ENCODE results near the gene COG5.
"Not testable (repeated sequence)": the region's sequence is repeated elsewhere in the genome, so short reads cannot be mapped to it uniquely, and the experiment has no call there.

Gene COG5

DNA sequence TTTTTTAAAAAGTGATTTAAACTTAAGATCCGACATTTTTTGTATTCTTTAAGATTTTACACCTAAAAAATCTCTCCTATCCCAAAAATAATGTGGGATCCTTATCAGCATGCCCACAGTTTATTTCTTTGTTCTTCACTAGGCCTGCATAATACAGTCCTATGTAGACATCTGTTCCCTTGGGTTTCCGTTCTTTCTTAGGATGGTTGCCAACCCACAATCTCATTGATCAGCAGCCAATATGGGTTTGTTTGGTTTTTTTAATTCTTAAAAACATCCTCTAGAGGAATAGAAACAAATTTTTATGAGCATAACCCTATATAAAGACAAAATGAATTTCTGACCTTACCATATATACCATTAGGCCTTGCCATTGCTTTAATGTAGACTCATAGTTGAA, 403.3 kb downstream of the COG5 start:
- no peak for DNase-seq
- in situ Hi-C loops (cut with MboI; ENCODE audit: low pct_unique_long_range_greater_than_20kb, low sequenced_read_pairs) = no loop called here

DNA sequence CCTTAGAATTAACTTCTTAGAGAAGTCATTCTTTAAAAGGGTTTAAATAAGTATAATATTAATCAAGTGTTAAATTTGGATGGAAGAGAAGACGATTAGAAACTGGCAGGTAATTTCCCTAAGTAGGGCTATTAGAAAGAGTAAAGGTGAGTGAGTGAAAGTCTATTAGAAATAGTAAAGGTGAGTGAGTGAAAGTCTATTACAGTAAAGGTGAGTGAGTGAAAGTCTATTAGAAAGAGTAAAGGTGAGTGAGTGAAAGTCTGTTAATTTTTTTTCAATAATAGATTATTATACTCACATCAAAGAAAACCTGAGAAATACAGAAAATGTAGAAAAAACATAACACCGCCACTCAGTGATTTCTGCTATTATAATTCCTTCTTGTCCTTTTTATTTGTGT, 405.7 kb downstream of the COG5 start:
- no peak for DNase-seq
- in situ Hi-C loops (cut with MboI; ENCODE audit: low pct_unique_long_range_greater_than_20kb, low sequenced_read_pairs) = no loop called here

DNA sequence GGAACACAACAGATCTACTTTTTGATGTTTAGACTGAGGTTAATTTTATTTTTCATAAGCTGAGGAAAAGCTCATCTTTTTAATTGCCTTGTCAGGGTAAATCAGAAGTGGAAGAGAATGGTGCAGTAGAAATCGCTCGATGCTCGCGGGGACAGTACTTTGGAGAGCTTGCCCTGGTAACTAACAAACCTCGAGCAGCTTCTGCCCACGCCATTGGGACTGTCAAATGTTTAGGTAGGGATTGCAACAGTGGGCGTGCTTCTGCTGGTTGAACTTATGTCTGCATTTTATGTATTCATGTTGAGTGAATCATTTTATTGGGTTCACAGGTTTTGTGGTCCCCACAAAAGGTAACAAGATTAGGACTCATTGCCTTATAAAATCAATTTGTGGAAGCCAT, 406.6 kb downstream of the COG5 start:
- no peak for DNase-seq
- in situ Hi-C loops (cut with MboI; ENCODE audit: low pct_unique_long_range_greater_than_20kb, low sequenced_read_pairs) = no loop called here

DNA sequence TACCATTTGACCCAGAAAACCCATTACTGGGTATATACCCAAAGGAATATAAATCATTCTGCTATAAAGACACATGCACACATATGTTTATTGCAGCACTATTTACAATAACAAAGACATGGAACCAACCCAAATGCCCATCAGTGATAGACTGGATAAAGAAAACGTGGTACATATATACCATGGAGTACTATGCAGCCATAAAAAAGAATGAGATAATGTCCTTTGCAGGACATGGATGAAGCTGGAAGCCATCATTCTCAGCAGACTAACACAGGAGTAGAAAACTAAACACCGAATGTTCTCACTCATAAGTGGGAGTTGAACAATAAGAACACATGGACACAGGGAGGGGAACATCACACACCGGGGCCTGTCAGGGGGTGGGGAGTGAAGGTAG, 408.0 kb downstream of the COG5 start:
- DNase-seq; in situ Hi-C loops (cut with MboI; ENCODE audit: low pct_unique_long_range_greater_than_20kb, low sequenced_read_pairs): not testable (repeated sequence)

DNA sequence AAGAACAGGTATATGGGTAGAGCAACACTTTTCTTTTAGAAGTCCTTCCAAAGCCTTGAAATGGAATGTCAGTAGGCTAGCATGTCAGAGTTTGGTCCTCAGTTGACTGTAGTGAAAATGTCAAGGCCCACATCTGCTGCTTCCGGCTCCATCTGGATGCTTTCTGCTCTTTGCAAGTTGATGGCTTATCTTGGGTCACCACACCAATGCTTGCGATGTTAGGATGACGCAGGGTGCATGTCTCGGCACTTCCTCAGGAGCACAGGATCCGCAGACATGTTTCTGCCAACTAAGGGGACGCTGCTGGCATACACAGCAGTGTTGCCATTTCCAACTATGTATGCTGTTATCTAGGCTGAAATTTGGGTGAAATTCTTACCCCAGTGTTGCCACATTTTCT, 408.9 kb downstream of the COG5 start:
- in situ Hi-C loops (cut with MboI; ENCODE audit: low pct_unique_long_range_greater_than_20kb, low sequenced_read_pairs) = no loop called here

DNA sequence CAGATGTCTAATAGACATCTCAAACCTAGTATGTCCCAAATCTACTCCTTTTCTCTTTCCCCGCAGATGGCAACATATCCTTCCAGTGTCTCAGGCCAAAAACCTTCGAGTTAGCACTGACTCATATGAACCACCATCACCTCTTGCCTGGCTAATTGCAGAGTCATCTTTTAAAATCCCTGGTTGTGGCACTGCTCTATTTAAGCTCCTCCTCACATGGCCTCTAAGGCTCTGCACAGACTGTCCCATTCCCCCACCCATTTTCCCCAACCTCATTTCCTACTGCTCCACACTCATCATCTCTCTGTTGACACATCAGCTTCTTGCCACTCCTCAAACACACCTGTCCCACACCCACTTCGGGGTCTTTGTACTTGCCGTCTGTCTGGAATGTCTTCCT, 411.7 kb downstream of the COG5 start:
- DNase-seq = no peak
- in situ Hi-C loops (cut with MboI; ENCODE audit: low pct_unique_long_range_greater_than_20kb, low sequenced_read_pairs) = no loop called here

More for the DNA sequence above, 408.9 kb downstream of the COG5 start:
- no peak for DNase-seq

Data from KBM-7 (cell line).